ENCODE results near the gene BMP5.

DNA sequence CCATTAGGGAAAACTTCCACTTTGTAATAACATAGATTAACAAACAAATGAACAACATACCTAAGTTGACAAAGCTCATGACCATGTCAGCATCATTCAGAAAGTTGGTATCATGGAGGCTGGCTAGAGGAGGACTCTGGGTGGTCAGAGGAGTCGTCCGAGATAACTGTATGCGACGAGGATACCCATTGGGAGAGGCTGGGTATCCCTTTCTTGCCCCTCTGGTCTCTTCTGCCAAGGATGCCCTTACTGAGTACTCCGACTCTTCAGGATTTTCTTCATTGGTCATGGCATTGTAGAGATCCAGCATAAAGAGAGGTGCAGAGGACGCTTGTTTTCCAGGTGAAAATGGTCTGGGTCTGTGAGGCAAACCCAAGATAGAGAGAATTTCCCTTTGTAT is 1.1 kb downstream of the BMP5 start:
- TF ChIP-seq EED (CRISPR knock-in tag; IDR thresholded peaks at IDR 0.05) = no peak
- no peak for TF ChIP-seq ZNF660 (CRISPR knock-in tag; IDR thresholded peaks at IDR 0.05; ENCODE audit: borderline replicate concordance, low read depth)
- no peak for TF ChIP-seq NFYB (CRISPR knock-in tag; IDR thresholded peaks at IDR 0.05)
- TF ChIP-seq ONECUT2 (CRISPR knock-in tag; IDR thresholded peaks at IDR 0.05) = no peak
